ENCODE measurements around the gene MARCHF3. TPM values are rescaled to one million over a fixed set of nuclear protein-coding genes. Genes with fewer than 3 reads are reported as not detected.
A peak's percentile ranks its signal among the peaks of the same experiment; 100 is the strongest.

MARCHF3 gene
- total and polyA plus RNA-seq, 10 donors, result 2.3 to 14.8 (median 10.9) TPM

- no peak for DNase-seq
- H3K27me3 ChIP-seq (replicated peaks in 1 of 7), result no peaks in the 10 kb centered on the region
- no peaks in the 10 kb centered on the region for H3K36me3 ChIP-seq
- peak overlapping the region in 1 of 8 donors; percentile 23 for H3K27ac ChIP-seq
- H3K4me3 ChIP-seq, result no peak overlapping the region
- 79 to 89% (median 81%) methylated on average over 12 of the region's 12 CpGs for WGBS, 5 donors
- intact Hi-C loops (cut with DNase I; ENCODE audit: low total_unique reads), result no loop called here
- H3K9me3 ChIP-seq, result no peaks in the 10 kb centered on the region
- TF ChIP-seq POLR2AphosphoS5 (IDR thresholded peaks at IDR 0.05), result no peak
- TF ChIP-seq CTCF (IDR thresholded peaks at IDR 0.05 in 8 of 11, conservative IDR thresholded peaks at IDR 0.05 in 3 of 11), result no peak
- no peak for TF ChIP-seq POLR2A (IDR thresholded peaks at IDR 0.05)
- peaks cover 0 to 72% (median 6%) of the 10 kb centered on the region in 6 donors for H3K4me1 ChIP-seq
These were observed 47.2 kb downstream of the MARCHF3 start for GRCh38 chr5:126982926-126983873.

GRCh38 chr5:126982202-126982601, 48.2 kb downstream of the MARCHF3 start:
- H3K27me3 ChIP-seq (replicated peaks in 1 of 7), result no peaks in the 10 kb centered on the region
- no peak for DNase-seq
- peaks cover 0 to 62% (median 0%) of the 10 kb centered on the region in 6 donors for H3K4me1 ChIP-seq
- 57 to 94% (median 83%) methylated on average over 1 of the region's 1 CpG for WGBS, 5 donors
- intact Hi-C loops (cut with DNase I; ENCODE audit: low total_unique reads), result no loop called here
- H3K4me3 ChIP-seq, result no peak overlapping the region
- TF ChIP-seq POLR2AphosphoS5 (IDR thresholded peaks at IDR 0.05), result no peak
- no peak for TF ChIP-seq CTCF (IDR thresholded peaks at IDR 0.05 in 8 of 11, conservative IDR thresholded peaks at IDR 0.05 in 3 of 11)
- no peak for TF ChIP-seq POLR2A (IDR thresholded peaks at IDR 0.05)
- no peaks in the 10 kb centered on the region for H3K36me3 ChIP-seq
- H3K27ac ChIP-seq, result no peak overlapping the region
- H3K9me3 ChIP-seq, result no peaks in the 10 kb centered on the region

- 87 to 100% (median 96%) methylated on average over 1 of the region's 1 CpG for WGBS, 5 donors
- intact Hi-C loops (cut with DNase I; ENCODE audit: low total_unique reads), result no loop called here
- no peaks in the 10 kb centered on the region for H3K36me3 ChIP-seq
- no peaks in the 10 kb centered on the region for H3K9me3 ChIP-seq
- no peaks in the 10 kb centered on the region for H3K27me3 ChIP-seq (replicated peaks in 1 of 7)
- TF ChIP-seq POLR2A (IDR thresholded peaks at IDR 0.05), result no peak
- TF ChIP-seq POLR2AphosphoS5 (IDR thresholded peaks at IDR 0.05), result no peak
- TF ChIP-seq CTCF (IDR thresholded peaks at IDR 0.05 in 8 of 11, conservative IDR thresholded peaks at IDR 0.05 in 3 of 11), result no peak
- H3K4me3 ChIP-seq, result no peak overlapping the region
- H3K4me1 ChIP-seq, result peaks cover 0 to 61% (median 0%) of the 10 kb centered on the region in 6 donors
- no peak overlapping the region for H3K27ac ChIP-seq
- DNase-seq, result no peak
These were observed 48.7 kb downstream of the MARCHF3 start for GRCh38 chr5:126981701-126982100.

GRCh38 chr5:126981222-126981621, 49.1 kb downstream of the MARCHF3 start:
- intact Hi-C loops (cut with DNase I; ENCODE audit: low total_unique reads), result no loop called here
- TF ChIP-seq CTCF (IDR thresholded peaks at IDR 0.05 in 8 of 11, conservative IDR thresholded peaks at IDR 0.05 in 3 of 11) (no peak), POLR2A (IDR thresholded peaks at IDR 0.05) (no peak), POLR2AphosphoS5 (IDR thresholded peaks at IDR 0.05) (no peak)
- H3K9me3 ChIP-seq, result no peaks in the 10 kb centered on the region
- 92 to 100% (median 94%) methylated on average over 2 of the region's 2 CpGs for whole genome bisulfite sequencing, 5 donors
- H3K36me3 ChIP-seq, result no peaks in the 10 kb centered on the region
- H3K4me1 ChIP-seq, result peaks cover 0 to 61% (median 0%) of the 10 kb centered on the region in 6 donors
- H3K4me3 ChIP-seq, result no peak overlapping the region
- DNase-seq, result no peak
- H3K27me3 ChIP-seq (replicated peaks in 1 of 7), result no peaks in the 10 kb centered on the region
- H3K27ac ChIP-seq, result no peak overlapping the region

Measured in spleen (tissue), 11 donors.